ENCODE data around the gene PGS1. TPM values are rescaled to one million over a fixed set of nuclear protein-coding genes. Genes with fewer than 3 reads are reported as not detected.

Gene PGS1
- polyA plus RNA-seq, 3 donors from 2014 or later = 17.0 to 27.5 (median 27.2) TPM

Other genes with a start within 250 kb of the PGS1 start
- gene TMC6, start 249.9 kb upstream of the PGS1 start, polyA plus RNA-seq = 100 to 1,000 TPM; 194 to 262 (median 203) TPM
- gene TMC8, start 247.9 kb upstream of the PGS1 start, polyA plus RNA-seq = 100 to 1,000 TPM in 1 of 3 donors, 10 to 100 TPM in 2; 55.2 to 170 (median 58.2) TPM
- not detected for gene C17orf99, start 232.3 kb upstream of the PGS1 start, polyA plus RNA-seq
- gene SYNGR2, start 210.1 kb upstream of the PGS1 start, polyA plus RNA-seq = 100 to 1,000 TPM; 113 to 230 (median 132) TPM
- gene TK1, start 191.6 kb upstream of the PGS1 start, polyA plus RNA-seq = 10 to 100 TPM; 11.3 to 19.7 (median 13.1) TPM
- 1 to 10 TPM; 1.0 to 3.2 (median 1.2) TPM for gene AFMID, start 191.3 kb upstream of the PGS1 start, polyA plus RNA-seq
- gene BIRC5, start 164.4 kb upstream of the PGS1 start, polyA plus RNA-seq = 1 to 10 TPM; 3.6 to 5.5 (median 4.5) TPM
- gene TMEM235, start 147.0 kb upstream of the PGS1 start, polyA plus RNA-seq = not detected
- gene SOCS3, start 18.6 kb upstream of the PGS1 start, polyA plus RNA-seq = 10 to 100 TPM in 2 of 3 donors, 1 to 10 TPM in 1; 9.0 to 15.4 (median 10.6) TPM
- under 1 TPM in 1 of 3 donors, not detected in 2; 0.09 TPM for gene DNAH17, start 198.7 kb downstream of the PGS1 start, polyA plus RNA-seq